HCT116 (cell line): ENCODE results near the gene MSH2. TPM values are rescaled to one million over a fixed set of nuclear protein-coding genes. Genes with fewer than 3 reads are reported as not detected.

Experiments
- ATAC-seq: fragments of 200-7000 bp; cut with Tn5 transposase; 2 replicates; pipeline ENCODE4 v1.9.1; 2020; ENCODE audit warnings: mild to moderate bottlenecking, moderate library complexity
- BruUV-seq: library from RNA; stranded (reverse); fragments of 400-500 nt; replicated peaks from 2 replicates; lab custom pipeline; 2021; lab: Mats Ljungman, UMichigan
- CTCF ChIA-PET: fragments of 300-600 bp; sonication (Branson Sonifier 250); formaldehyde crosslinking; loops from one replicate; lab custom pipeline; 2021; ENCODE audit warnings: antibody characterized with exemption; lab: Charles Lee
- POLR2A ChIA-PET: fragments of 300-600, 350-600 bp; sonication (Branson Sonifier 250); formaldehyde crosslinking; loops from one replicate; lab custom pipeline; 2021; ENCODE audit warnings: antibody characterized with exemption; lab: Charles Lee
- RAD21 ChIA-PET, 2 experiments: fragments of 300-600 bp; sonication (Branson Sonifier 250); formaldehyde crosslinking; loops; one replicate each; lab custom pipeline; 2023; ENCODE audit warnings: low total read pairs in 2 of 2; ENCODE audit not compliant: uncharacterized antibody in 2 of 2, unreplicated experiment in 2 of 2, low non-redundant PET in 1 of 2; lab: Charles Lee
- DNase-seq: peaks from one replicate; pipeline ENCODE4 v3.0.0-alpha.2; 2010; ENCODE audit warnings: low read depth, low spot score
- H2AFZ ChIP-seq: fragments of 200-600 bp; shearing (Covaris generic), sonication (generic); 2 replicates; pipeline ENCODE4 v1.6.1; 2017; ENCODE audit warnings: low read depth, mixed run types, mixed read lengths, antibody characterized with exemption, low read length; ENCODE audit not compliant: poor library complexity, severe bottlenecking
- H3K27ac ChIP-seq: 2 replicates; pipeline ENCODE4 v1.5.1; 2012; ENCODE audit warnings: low read depth, low read length
- H3K27me3 ChIP-seq: fragments of 200-600 bp; sonication (generic); 2 replicates; pipeline ENCODE4 v1.6.1; 2016; ENCODE audit warnings: mixed run types, low read length, mixed read lengths; ENCODE audit not compliant: insufficient read depth
- H3K36me3 ChIP-seq, 2 experiments: fragments of 200-500 bp in 1 of 2; fragments of 200-600 bp in 1 of 2; sonication (Bioruptor generic) in 1 of 2; sonication (generic) in 1 of 2; 2 replicates each; pipeline versions ENCODE4 v1.5.1 to v1.6.1; 2014 to 2016; ENCODE audit warnings: low read length in 2 of 2, inconsistent platforms in 1 of 2, mixed read lengths in 1 of 2, mixed run types in 1 of 2; ENCODE audit not compliant: insufficient read depth in 2 of 2, control insufficient read depth in 1 of 2
- H3K4me1 ChIP-seq, 2 experiments: fragments of 200-600 bp in 1 of 2; sonication (generic) in 1 of 2; 2 replicates each; pipeline versions ENCODE4 v1.5.1 to v1.6.1; 2012 to 2017; ENCODE audit warnings: low read length in 2 of 2, inconsistent platforms in 1 of 2, mild to moderate bottlenecking in 1 of 2, mixed read lengths in 1 of 2, mixed run types in 1 of 2, moderate library complexity in 1 of 2; ENCODE audit not compliant: insufficient read depth in 2 of 2, control insufficient read depth in 1 of 2
- H3K4me2 ChIP-seq: fragments of 200-600 bp; sonication (generic); 2 replicates; pipeline ENCODE4 v1.6.1; 2017; ENCODE audit warnings: mixed run types, low read length, mixed read lengths
- H3K4me3 ChIP-seq, 2 experiments: fragments of 200-600 bp in 1 of 2; sonication (generic) in 1 of 2; replicated peaks in 1 of 2; 2 replicates each; pipeline ENCODE4 v1.5.1; 2011 to 2016; ENCODE audit warnings: low read length in 2 of 2, control low read depth in 1 of 2, low read depth in 1 of 2, mild to moderate bottlenecking in 1 of 2, mixed read lengths in 1 of 2, mixed run types in 1 of 2
- H3K79me2 ChIP-seq: fragments of 200-600 bp; sonication (generic); 2 replicates; pipeline ENCODE4 v1.6.1; 2017; ENCODE audit warnings: mild to moderate bottlenecking, mixed run types, low read length, moderate library complexity, mixed read lengths; ENCODE audit not compliant: insufficient read depth
- H3K9ac ChIP-seq: fragments of 200-600 bp; sonication (generic); 2 replicates; pipeline ENCODE4 v1.6.1; 2016; ENCODE audit warnings: low read length, mixed read lengths
- H3K9me2 ChIP-seq: fragments of 200-600 bp; sonication (generic), shearing (Covaris generic); 2 replicates; pipeline ENCODE4 v1.6.1; 2017; ENCODE audit warnings: mixed run types, mild to moderate bottlenecking, moderate library complexity; ENCODE audit not compliant: insufficient read depth
- H3K9me3 ChIP-seq, 2 experiments: fragments of 200-500 bp in 1 of 2; fragments of 200-600 bp in 1 of 2; sonication (Bioruptor generic) in 1 of 2; sonication (generic) in 1 of 2; 2 replicates each; pipeline ENCODE4 v1.6.1; 2014 to 2017; ENCODE audit warnings: low read length in 2 of 2, mixed read lengths in 2 of 2, inconsistent platforms in 1 of 2, low read depth in 1 of 2, mild to moderate bottlenecking in 1 of 2, mixed run types in 1 of 2, moderate library complexity in 1 of 2; ENCODE audit not compliant: control insufficient read depth in 1 of 2, insufficient read depth in 1 of 2
- H4K20me1 ChIP-seq: fragments of 200-600 bp; sonication (generic), shearing (Covaris generic); 2 replicates; pipeline ENCODE4 v1.6.1; 2017; ENCODE audit warnings: mixed run types, mild to moderate bottlenecking, moderate library complexity; ENCODE audit not compliant: insufficient read depth
- CBX3 ChIP-seq: IDR thresholded peaks from 2 replicates; pipeline ENCODE4 v1.6.1; 2012; ENCODE audit warnings: low read depth
- CEBPB ChIP-seq: IDR thresholded peaks from 2 replicates; pipeline ENCODE4 v1.6.1; 2012; ENCODE audit warnings: low read depth
- CTCF ChIP-seq, 3 experiments: fragments of 200-600 bp in 1 of 3; sonication (generic) in 1 of 3; IDR thresholded peaks in 2 of 3; conservative IDR thresholded peaks in 1 of 3; 2 replicates each; pipeline ENCODE4 v1.5.1; 2012 to 2017; ENCODE audit warnings: low read depth in 2 of 3, low read length in 2 of 3, antibody characterized with exemption in 1 of 3, borderline replicate concordance in 1 of 3, control low read depth in 1 of 3, mild to moderate bottlenecking in 1 of 3, mixed read lengths in 1 of 3, mixed run types in 1 of 3, moderate library complexity in 1 of 3; ENCODE audit not compliant: insufficient read depth in 1 of 3
- ELF1 ChIP-seq: IDR thresholded peaks from 2 replicates; pipeline ENCODE4 v1.6.1; 2012; ENCODE audit warnings: low read depth, borderline replicate concordance
- EZH2phosphoT487 ChIP-seq: fragments of 200-600 bp; IDR thresholded peaks from 2 replicates; pipeline ENCODE4 v1.6.1; 2018; ENCODE audit warnings: antibody characterized with exemption, borderline replicate concordance
- JUND ChIP-seq: IDR thresholded peaks from 2 replicates; pipeline ENCODE4 v1.6.1; 2012
- MAX ChIP-seq: IDR thresholded peaks from 2 replicates; pipeline ENCODE4 v1.6.1; 2012
- POLR2A ChIP-seq: IDR thresholded peaks from 2 replicates; pipeline ENCODE4 v1.7.0; 2011; ENCODE audit warnings: borderline replicate concordance; ENCODE audit not compliant: insufficient read depth, insufficient read length; ENCODE audit errors: extremely low read depth
- POLR2AphosphoS5 ChIP-seq: IDR thresholded peaks from 2 replicates; pipeline ENCODE4 v1.6.1; 2011; ENCODE audit warnings: mild to moderate bottlenecking, low read depth, low read length, moderate library complexity
- RAD21 ChIP-seq: IDR thresholded peaks from 2 replicates; pipeline ENCODE4 v1.6.1; 2012; ENCODE audit warnings: low read depth, mild to moderate bottlenecking
- REST ChIP-seq: IDR thresholded peaks from 2 replicates; pipeline ENCODE4 v1.6.1; 2012; ENCODE audit warnings: low read depth
- SP1 ChIP-seq: IDR thresholded peaks from 2 replicates; pipeline ENCODE4 v1.6.1; 2012; ENCODE audit warnings: low read depth
- TCF7L2 ChIP-seq: IDR thresholded peaks from 2 replicates; pipeline ENCODE4 v1.7.0; 2011; ENCODE audit warnings: borderline replicate concordance, inconsistent platforms; ENCODE audit not compliant: insufficient read depth, insufficient read length; ENCODE audit errors: extremely low read depth
- YY1 ChIP-seq: IDR thresholded peaks from 2 replicates; pipeline ENCODE4 v1.6.1; 2011; ENCODE audit warnings: low read length, low read depth, moderate library complexity, mild to moderate bottlenecking; ENCODE audit not compliant: insufficient replicate concordance; ENCODE audit errors: extremely low read depth
- ZBTB33 ChIP-seq: IDR thresholded peaks from 2 replicates; pipeline ENCODE4 v1.6.1; 2011; ENCODE audit warnings: mild to moderate bottlenecking, low read length, moderate library complexity; ENCODE audit not compliant: insufficient replicate concordance; ENCODE audit errors: extremely low read depth
- ZFX ChIP-seq: fragments of 450-650 bp; IDR thresholded peaks from 2 replicates; pipeline ENCODE4 v1.6.1; 2017
- intact Hi-C: fragments of 100-400 bp; cut with micrococcal nuclease; formaldehyde crosslinking; loops from 2 replicates; pipeline ENCODE4 v1.10.0; 2022
- total RNA-seq: library from RNA; stranded (reverse); gene quantifications from one replicate; pipeline ENCODE4 v1.2.1, GENCODE V29; 2021; ENCODE audit not compliant: unreplicated experiment

Gene MSH2
- total RNA-seq, 1 experiment from 2014 or later: 54.9 TPM

- no peak for TF ChIP-seq CTCF (IDR thresholded peaks at IDR 0.05 in 2 of 3, conservative IDR thresholded peaks at IDR 0.05 in 1 of 3; ENCODE audit: borderline replicate concordance in 1 of 3, insufficient read depth in 1 of 3, low read depth in 2 of 3, low read length in 2 of 3)
- no peak for TF ChIP-seq YY1
Measured at GRCh38 chr2:47354013-47354847, 48.7 kb upstream of the MSH2 start (continued).

- no peaks in the 10 kb centered on the region for H4K20me1 ChIP-seq
- H3K36me3 ChIP-seq: no peaks in the 10 kb centered on the region
- ChIA-PET RAD21 (no interaction called here), POLR2A (interaction anchor here (0.7 to 1.9 kb wide), 4 partner anchors 8 to 20 kb away, joined by 4 to 7 read pairs (median 5); no protein-coding TSS in a partner anchor), CTCF (interaction anchor here (1.4 to 1.8 kb wide), 2 partner anchors 10 to 19 kb away, joined by 5 to 6 read pairs; no protein-coding TSS in a partner anchor)
- H3K79me2 ChIP-seq: no peaks in the 10 kb centered on the region
- peak overlapping the region; percentile 53 for H3K9ac ChIP-seq
- intact Hi-C loops: no loop called here
- peak overlapping the region; percentile 70 for H3K27ac ChIP-seq
- peak overlapping the region; percentile 70 for H3K4me2 ChIP-seq
- no peaks in the 10 kb centered on the region for H3K9me2 ChIP-seq
- peak overlapping the region; percentile 64 for H2AFZ ChIP-seq
- no peaks in the 10 kb centered on the region for H3K27me3 ChIP-seq
- H3K4me1 ChIP-seq: peaks cover 39 to 47% of the 10 kb centered on the region in 2 experiments
- BruUV-seq: no TSS peak
- no peak for DNase-seq
- ATAC-seq: 0 out of 2 replicates have a peak, but pooled peaks have one; percentile 1
- H3K9me3 ChIP-seq: no peaks in the 10 kb centered on the region
- peak overlapping the region; percentile 0 to 44 for H3K4me3 ChIP-seq
- TF ChIP-seq REST (no peak), TCF7L2 (no peak), JUND (no peak), POLR2AphosphoS5 (no peak), EZH2phosphoT487 (no peak), ELF1 (no peak; the same call in 1 of the 2 replicates), MAX (no peak), ZFX (no peak), POLR2A (no peak), SP1 (no peak; the same call in 1 of the 2 replicates), CBX3 (no peak), CEBPB (no peak), YY1 (no peak), RAD21 (no peak), ZBTB33 (no peak)
Measured at GRCh38 chr2:47354848-47355204, 48.1 kb upstream of the MSH2 start.
